ENCODE measurements around the gene TMEM184A. TPM values are rescaled to one million over a fixed set of nuclear protein-coding genes. Genes with fewer than 3 reads are reported as not detected.

TMEM184A gene
- total RNA-seq, 1 donor from 2014 or later = 0.22 TPM

- DNase-seq (no peak), ATAC-seq (no peak)
- intact Hi-C loops (cut with micrococcal nuclease) = no loop called here
Measured at GRCh38 chr7:1497293-1497927, 58.6 kb downstream of the TMEM184A start.

GRCh38 chr7:1496531-1497292 is 59.3 kb downstream of the TMEM184A start:
- intact Hi-C loops (cut with micrococcal nuclease) = no loop called here
- no peak for ATAC-seq
- no peak for DNase-seq

DNA sequence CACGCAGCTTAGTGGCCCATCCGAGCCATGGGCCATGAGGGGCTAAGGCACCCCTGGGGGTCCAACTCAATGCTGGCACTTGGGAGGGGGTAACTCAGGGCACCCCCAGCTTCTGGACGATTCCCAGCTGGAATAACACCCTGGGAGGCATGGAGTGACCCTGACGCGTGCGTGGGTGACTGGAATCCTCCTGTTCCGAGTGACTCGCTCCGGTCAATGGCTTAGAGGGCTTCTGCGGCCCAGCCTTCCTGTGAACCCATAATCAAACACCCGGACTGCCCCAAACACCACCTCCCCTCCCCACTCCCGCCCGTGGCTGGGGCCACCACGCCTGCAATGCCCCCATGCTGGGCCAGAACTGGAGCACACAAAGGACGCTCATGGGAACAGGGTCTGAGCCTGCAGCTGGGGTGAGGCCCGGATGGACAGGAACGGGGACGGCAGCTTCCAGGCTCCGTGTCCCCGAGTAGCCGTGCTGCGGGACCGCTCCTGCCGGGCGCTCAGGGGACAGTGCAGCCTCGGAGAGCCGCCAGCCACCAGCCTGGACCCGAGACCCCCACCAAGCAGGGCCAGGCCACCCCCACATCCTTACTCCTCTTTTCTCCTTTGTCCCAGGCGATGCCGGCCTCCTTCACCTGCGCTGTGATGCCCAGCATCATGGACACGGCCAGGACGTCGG is 60.3 kb downstream of the TMEM184A start:
- intact Hi-C loops (cut with micrococcal nuclease) = no loop called here
- ATAC-seq = no peak
- DNase-seq = no peak

GRCh38 chr7:1494866-1495563 is 61.0 kb downstream of the TMEM184A start:
- DNase-seq (no peak), ATAC-seq (no peak)
- intact Hi-C loops (cut with micrococcal nuclease) = no loop called here

DNA sequence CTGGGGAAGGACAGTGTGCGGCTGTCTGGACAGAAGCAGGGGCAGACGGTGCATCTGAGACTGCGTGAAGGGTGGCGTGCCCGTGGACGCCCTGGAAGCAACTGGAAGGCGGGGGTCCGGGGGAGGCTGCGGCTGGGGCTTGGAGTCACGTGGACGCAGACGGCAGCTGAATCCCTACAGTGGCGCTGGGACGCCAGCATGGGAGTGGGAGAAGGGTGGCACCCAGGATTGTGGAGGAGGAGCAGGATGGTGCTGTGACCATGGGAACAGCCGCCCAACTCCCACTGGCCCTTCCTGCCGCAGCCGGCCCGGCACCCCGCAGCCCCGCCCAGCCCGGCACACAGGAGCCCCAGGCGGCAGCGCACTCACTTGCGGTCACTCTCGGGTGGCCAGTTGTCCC is 61.6 kb downstream of the TMEM184A start:
- no peak for ATAC-seq
- intact Hi-C loops (cut with micrococcal nuclease) = no loop called here
- no peak for DNase-seq

GRCh38 chr7:1493571-1493970 is 62.4 kb downstream of the TMEM184A start:
- ATAC-seq = no peak
- no peak for DNase-seq
- intact Hi-C loops (cut with micrococcal nuclease) = no loop called here

DNA sequence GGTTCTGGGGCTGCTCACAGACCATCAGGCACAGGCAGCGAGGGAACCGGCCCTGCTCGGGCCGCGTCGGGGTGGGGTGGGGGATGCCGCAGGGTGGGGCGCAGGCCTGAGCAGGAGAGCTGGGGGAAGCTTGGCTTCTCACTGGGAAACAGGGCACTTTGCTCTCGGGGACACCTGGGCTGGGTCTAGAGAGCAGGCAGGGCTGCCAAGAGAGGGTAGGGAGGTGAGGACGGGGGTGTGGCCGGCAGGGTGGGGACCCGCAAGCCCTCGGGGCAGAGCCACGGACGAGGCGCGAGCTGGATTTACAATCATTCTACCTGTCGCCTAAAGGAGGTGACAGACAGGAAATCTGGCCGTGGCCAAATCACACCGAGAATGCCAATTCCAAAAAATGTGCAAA is 62.9 kb downstream of the TMEM184A start:
- no peak for DNase-seq
- no peak for ATAC-seq
- intact Hi-C loops (cut with micrococcal nuclease) = no loop called here

GRCh38 chr7:1492640-1493039 is 63.4 kb downstream of the TMEM184A start:
- no peak for DNase-seq
- intact Hi-C loops (cut with micrococcal nuclease) = no loop called here

More at GRCh38 chr7:1492640-1493039, 63.4 kb downstream of the TMEM184A start:
- ATAC-seq = no peak

Other genes with a start within 250 kb of the TMEM184A start
- gene MICALL2, start 96.7 kb downstream of the TMEM184A start, total RNA-seq = 9.4 TPM
- 32.0 TPM for gene INTS1, start 51.8 kb downstream of the TMEM184A start, total RNA-seq
- 47.2 TPM for gene MAFK, start 25.5 kb downstream of the TMEM184A start, total RNA-seq
- 11.8 TPM for gene PSMG3, start 13.8 kb upstream of the TMEM184A start, total RNA-seq
- 12.0 TPM for gene ELFN1, start 114.1 kb upstream of the TMEM184A start, total RNA-seq

All from left ventricle myocardium superior (tissue), 1 donor.